ENCODE data around the gene SNAPC4.
"Not testable (repeated sequence)": the region's sequence is repeated elsewhere in the genome, so short reads cannot be mapped to it uniquely, and the experiment has no call there.

SNAPC4 gene

DNA sequence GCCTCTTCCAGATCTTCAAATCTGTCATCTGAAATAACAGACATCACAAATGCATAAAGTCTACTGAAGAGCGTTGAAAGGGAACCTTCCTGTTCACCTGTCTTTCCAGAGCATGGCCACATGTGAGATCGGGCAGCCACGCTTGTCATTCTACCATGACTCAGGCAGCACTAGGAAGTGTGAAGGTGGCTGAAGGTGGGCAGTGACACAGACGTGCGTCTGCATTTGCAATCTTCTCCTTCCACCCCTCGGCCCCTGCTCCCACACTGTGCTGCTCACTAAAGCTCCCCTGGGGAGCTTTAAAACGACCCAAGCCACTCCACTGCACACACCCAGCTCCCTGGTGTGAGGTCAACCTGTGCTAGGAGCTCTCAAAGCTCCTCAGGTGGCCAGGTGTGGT, 7.9 kb upstream of the SNAPC4 start:
- no peak for DNase-seq

DNA sequence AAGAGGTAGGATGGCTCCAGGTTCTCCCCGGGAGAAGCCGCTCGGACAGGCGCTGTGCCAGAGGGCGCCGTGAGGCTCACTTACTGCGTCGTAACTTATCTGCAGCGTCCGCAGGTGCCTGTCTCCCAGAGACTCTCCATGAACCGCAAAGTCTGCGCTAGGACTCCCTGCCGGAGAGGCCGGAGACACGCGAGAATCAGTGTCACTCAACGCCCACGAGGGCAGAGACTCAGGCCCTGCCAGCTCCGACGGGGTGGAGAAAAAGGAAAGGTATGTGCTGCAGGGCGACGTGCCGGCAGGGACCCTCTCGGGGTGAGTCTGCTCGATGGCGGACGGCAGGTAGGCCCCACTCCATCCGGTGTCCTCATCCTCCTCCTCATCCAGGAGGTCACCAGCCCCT, 7.1 kb upstream of the SNAPC4 start:
- DNase-seq, result not testable (repeated sequence)

- DNase-seq, result not testable (repeated sequence)
These were observed 5.9 kb upstream of the SNAPC4 start for GRCh38 chr9:136405904-136406303.

- no peak for DNase-seq
These were observed 5.5 kb upstream of the SNAPC4 start for GRCh38 chr9:136405481-136405880.

GRCh38 chr9:136404801-136405136, 4.8 kb upstream of the SNAPC4 start:
- no peak for DNase-seq

DNA sequence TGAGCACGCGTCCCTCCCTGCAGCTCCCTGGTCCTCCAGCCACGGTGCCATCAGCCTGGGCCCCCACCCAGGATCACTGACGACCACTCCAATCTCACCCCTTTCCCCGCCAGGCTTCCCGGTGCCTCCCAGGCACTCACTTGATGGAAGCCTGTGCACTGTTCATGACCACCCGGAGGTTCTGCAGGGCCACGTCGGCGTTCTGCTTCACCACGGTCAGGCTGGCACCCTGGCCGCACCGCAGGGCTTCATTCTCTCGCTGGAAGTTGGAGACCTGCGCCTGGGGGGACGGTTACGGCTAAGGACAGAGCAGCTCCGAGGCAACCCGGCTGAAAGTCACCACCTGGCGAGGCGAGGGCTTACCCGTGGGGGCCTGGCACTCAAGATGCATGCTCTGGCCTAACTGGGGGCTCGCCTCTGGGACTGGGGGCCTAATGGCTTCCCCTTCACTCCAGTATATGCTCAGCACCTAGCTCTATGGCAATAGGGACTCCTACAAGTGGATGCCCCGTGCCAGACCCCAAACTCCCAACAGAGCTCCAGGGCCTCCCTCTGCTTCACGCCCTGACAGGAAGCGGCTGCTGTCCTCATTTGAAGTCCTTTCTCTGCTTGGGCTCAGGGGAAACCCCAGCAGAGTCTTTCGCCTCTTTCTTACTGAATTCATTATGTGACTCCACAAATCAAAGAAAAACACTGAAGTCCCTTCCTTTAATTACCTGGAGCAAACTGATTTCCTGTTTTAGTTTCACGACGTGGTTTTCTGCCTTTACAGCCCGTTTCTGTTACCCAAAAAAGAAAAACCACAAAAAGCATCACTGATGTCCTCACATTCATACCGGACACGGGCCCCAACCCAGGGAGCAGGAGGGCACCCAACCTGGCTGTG, 4.2 kb upstream of the SNAPC4 start:
- DNase-seq, result no peak

GRCh38 chr9:136403538-136403914, 3.6 kb upstream of the SNAPC4 start:
- no peak for DNase-seq

GRCh38 chr9:136402067-136402466, 2.1 kb upstream of the SNAPC4 start:
- no peak for DNase-seq

- no peak for DNase-seq
These were observed 1.4 kb upstream of the SNAPC4 start for GRCh38 chr9:136401173-136401922.

DNA sequence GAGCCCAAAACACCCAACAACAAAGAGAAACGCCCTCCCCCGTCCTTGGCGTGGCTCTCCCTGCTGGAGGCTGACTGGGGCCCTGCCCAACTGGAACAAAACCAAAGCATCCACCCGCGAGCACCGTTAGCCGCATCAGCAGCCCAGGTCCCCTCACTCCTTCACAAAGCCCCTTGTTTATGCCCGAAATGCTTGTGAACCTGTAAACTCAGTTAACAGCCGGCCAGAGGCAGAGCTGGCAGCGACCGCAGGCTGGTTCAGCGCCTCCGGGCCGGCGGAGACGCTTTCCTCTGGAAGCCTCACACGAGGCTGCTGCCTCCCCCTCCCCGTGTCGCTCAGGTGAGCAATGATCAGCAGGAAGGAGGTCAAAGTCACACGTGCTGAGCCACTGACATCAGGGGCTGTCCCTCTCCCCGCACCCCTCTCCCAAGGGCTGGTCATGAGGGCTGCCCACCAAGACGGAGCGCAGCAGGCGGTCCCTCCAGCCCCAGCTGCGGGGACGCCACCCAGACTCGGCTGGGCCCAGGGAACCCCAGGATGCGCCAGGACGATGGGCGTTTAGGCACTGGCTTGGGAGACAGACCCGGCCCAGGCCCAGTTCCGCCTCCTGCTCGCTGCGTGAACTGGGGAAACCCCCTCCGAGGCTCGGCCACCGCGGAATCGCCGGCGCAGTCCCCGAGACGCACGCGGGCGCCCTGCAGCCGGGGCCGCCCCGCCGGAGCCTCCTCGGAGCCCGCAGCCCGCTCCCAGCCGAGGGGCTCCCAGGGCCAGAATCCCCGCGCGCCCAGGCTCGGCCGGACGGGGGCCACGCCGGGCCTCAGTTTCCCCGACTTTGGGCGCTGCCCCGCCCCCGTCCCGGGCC, 563 bp downstream of the SNAPC4 start:
- no peak for DNase-seq

DNA sequence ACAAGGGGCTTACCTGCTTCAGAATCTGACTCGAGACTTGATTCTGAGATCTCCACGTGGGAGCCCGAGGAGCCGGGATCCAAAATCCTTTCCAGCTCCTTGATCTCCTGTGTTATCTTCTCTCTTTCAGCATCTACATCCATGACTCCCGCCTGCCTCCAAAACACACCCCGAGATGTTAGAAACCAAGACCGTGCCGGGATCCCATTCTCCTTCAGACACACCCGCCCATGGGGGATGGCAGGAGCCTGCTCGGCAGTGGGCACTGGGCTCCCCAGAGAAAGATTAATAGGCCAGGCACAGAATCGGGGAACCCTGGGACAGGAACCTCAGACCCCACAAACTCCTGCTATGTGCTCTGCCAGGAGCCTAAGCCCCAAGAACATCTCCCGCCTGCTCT, 1.7 kb downstream of the SNAPC4 start:
- DNase-seq, result no peak

DNA sequence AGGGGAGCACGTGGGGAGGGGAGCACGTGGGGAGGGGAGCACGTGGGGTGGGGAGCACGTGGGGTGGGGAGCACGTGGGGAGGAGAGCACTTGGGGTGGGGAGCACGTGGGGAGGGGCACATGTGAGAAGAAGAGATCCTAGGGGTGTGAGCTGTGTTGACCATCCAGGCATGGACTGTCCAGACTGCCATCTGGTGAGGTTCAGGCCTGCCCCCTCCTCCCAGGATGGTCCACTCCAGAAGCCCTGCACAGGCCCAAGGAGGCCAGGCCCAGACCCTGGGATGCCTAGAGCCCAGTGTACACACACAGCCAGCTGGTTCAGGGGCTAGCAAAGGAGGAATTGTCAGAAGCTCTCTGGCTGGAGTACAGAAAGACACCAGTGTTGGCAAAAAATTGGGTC, 2.3 kb downstream of the SNAPC4 start:
- DNase-seq, result no peak

GRCh38 chr9:136396219-136396515, 3.8 kb downstream of the SNAPC4 start:
- no peak for DNase-seq

- DNase-seq, result no peak
These were observed 4.4 kb downstream of the SNAPC4 start for GRCh38 chr9:136395345-136396218.

- no peak for DNase-seq
These were observed 5.0 kb downstream of the SNAPC4 start for GRCh38 chr9:136395020-136395340.

- no peak for DNase-seq
These were observed 5.5 kb downstream of the SNAPC4 start for GRCh38 chr9:136394312-136395019.

GRCh38 chr9:136393531-136393930, 6.4 kb downstream of the SNAPC4 start:
- DNase-seq, result no peak

GRCh38 chr9:136392538-136393449, 7.2 kb downstream of the SNAPC4 start:
- no peak for DNase-seq

- no peak for DNase-seq
These were observed 8.0 kb downstream of the SNAPC4 start for GRCh38 chr9:136391737-136392537.

GRCh38 chr9:136389396-136389795, 10.6 kb downstream of the SNAPC4 start:
- no peak for DNase-seq
